Measurements from ENCODE around the gene GREM1.

GREM1 gene

GRCh38 chr15:32694222-32694983 is 23.4 kb upstream of the GREM1 start:
- DNase-seq (ENCODE audit: low spot score): peak; percentile 82

GRCh38 chr15:32698773-32699390 is 18.9 kb upstream of the GREM1 start:
- DNase-seq (ENCODE audit: low spot score): peak; percentile 58

GRCh38 chr15:32700501-32701150 is 17.2 kb upstream of the GREM1 start:
- no peak for DNase-seq (ENCODE audit: low spot score)

- DNase-seq (ENCODE audit: low spot score): no peak
Measured at GRCh38 chr15:32701863-32702262, 15.9 kb upstream of the GREM1 start.

GRCh38 chr15:32704395-32704981 is 13.3 kb upstream of the GREM1 start:
- no peak for DNase-seq (ENCODE audit: low spot score)

- no peak for DNase-seq (ENCODE audit: low spot score)
Measured at GRCh38 chr15:32705446-32705845, 12.4 kb upstream of the GREM1 start.

GRCh38 chr15:32706704-32707103 is 11.1 kb upstream of the GREM1 start:
- peak; percentile 55 for DNase-seq (ENCODE audit: low spot score)

GRCh38 chr15:32707436-32707835 is 10.4 kb upstream of the GREM1 start:
- DNase-seq (ENCODE audit: low spot score): no peak

- no peak for DNase-seq (ENCODE audit: low spot score)
Measured at GRCh38 chr15:32709295-32710033, 8.3 kb upstream of the GREM1 start.

- DNase-seq (ENCODE audit: low spot score): peak; percentile 79
Measured at GRCh38 chr15:32715276-32715675, 2.5 kb upstream of the GREM1 start.

GRCh38 chr15:32716216-32716914 is 1.4 kb upstream of the GREM1 start:
- no peak for DNase-seq (ENCODE audit: low spot score)

GRCh38 chr15:32716915-32717425 is 834 bp upstream of the GREM1 start:
- no peak for DNase-seq (ENCODE audit: low spot score)

GRCh38 chr15:32718227-32718820 is 520 bp downstream of the GREM1 start:
- DNase-seq (ENCODE audit: low spot score): no peak

- DNase-seq (ENCODE audit: low spot score): peak; percentile 13
Measured at GRCh38 chr15:32718821-32719716, 1.3 kb downstream of the GREM1 start.

GRCh38 chr15:32721596-32721995 is 3.8 kb downstream of the GREM1 start:
- DNase-seq (ENCODE audit: low spot score): no peak

GRCh38 chr15:32722136-32722535 is 4.3 kb downstream of the GREM1 start:
- DNase-seq (ENCODE audit: low spot score): no peak

- no peak for DNase-seq (ENCODE audit: low spot score)
Measured at GRCh38 chr15:32723171-32723948, 5.6 kb downstream of the GREM1 start.

GRCh38 chr15:32729700-32730395 is 12.0 kb downstream of the GREM1 start:
- no peak for DNase-seq (ENCODE audit: low spot score)

All from kidney tubule cell (primary cell).